ENCODE data around the gene RNF20.
"Not testable (repeated sequence)": the region's sequence is repeated elsewhere in the genome, so short reads cannot be mapped to it uniquely, and the experiment has no call there.

The RNF20 gene

GRCh38 chr9:101536938-101537337 lies 3.3 kb downstream of the RNF20 start:
- no peak for DNase-seq (ENCODE audit: low read depth)

GRCh38 chr9:101540069-101540468 lies 6.4 kb downstream of the RNF20 start:
- no peak for DNase-seq (ENCODE audit: low read depth)

DNA sequence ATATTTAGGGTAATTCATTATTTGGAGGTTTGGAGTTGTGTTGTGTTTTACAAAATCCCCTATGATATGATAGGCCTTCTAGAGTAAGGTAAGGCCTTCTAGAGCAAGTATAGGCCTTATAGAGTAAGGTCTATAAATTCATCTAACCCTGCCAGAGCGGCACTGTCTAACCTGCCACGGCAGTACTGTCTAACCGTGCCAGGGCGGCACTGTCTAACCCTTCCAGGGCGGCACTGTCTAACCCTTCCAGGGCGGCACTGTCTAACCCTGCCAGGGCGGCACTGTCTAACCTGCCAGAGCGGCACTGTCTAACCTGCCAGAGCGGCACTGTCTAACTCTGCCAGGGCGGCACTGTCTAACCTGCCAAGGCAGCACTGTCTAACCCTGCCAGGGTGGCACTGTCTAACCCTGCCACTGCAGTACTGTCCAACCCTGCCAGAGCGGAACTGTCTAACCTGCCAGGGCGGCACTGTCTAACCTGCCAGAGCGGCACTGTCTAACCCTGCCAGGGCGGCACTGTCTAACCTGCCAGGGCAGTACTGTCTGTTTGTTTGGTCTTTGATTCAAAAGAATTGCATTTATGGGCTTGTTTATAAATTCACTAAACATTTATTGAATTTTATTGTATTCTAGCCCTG lies 9.6 kb downstream of the RNF20 start:
- no peak for DNase-seq (ENCODE audit: low read depth)

DNA sequence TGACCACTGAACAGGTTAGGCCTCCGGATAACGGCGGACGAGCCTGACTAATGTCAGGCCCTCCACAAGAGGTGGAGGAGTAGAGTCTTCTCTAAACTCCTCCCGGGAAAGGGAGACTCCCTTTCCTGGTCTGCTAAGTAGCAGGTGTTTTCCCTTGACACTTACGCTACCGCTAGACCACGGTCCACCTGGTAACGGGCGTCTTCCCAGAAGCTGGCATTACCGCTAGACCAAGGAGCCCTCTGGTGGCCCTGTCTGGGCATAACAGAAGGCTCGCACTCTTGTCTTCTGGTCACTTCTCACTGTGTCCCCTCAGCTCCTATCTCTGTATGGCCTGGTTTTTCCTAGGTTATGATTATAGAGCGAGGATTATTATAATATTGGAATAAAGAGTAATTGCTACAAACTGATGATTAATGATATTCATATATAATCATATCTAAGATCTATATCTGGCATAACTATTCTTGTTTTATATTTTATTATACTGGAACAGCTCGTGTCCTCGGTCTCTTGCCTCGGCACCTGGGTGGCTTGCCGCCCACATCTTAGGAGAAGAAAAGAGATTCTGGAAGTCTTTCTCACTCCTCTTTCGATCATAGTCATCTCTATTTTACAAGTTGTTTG lies 15.9 kb downstream of the RNF20 start:
- not testable (repeated sequence) for DNase-seq (ENCODE audit: low read depth)

DNA sequence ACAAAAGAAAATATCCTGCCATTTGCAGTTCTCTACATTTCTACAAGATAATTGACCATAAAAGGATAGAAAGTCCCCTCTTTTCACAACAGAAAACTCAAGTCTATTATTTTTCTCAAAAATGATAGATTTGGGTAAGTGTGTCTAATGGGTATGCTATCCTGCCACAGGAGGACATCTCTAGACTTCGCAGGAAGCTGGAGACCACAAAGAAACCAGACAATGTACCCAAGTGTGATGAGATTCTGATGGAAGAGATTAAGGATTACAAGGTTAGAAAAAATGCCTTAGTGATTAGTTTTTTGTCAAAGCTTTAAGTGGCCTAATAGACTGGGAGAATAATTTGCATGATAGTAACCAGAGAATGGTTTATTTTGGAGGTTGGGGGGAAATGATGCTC lies 28.1 kb downstream of the RNF20 start:
- no peak for DNase-seq (ENCODE audit: low read depth)

GRCh38 chr9:101562966-101563365 lies 29.3 kb downstream of the RNF20 start:
- no peak for DNase-seq (ENCODE audit: low read depth)

GRCh38 chr9:101564252-101564651 lies 30.6 kb downstream of the RNF20 start:
- DNase-seq (ENCODE audit: low read depth): no peak

GRCh38 chr9:101566904-101567724 lies 33.5 kb downstream of the RNF20 start:
- no peak for DNase-seq (ENCODE audit: low read depth)

GRCh38 chr9:101567725-101568350 lies 34.2 kb downstream of the RNF20 start:
- DNase-seq (ENCODE audit: low read depth): no peak

DNA sequence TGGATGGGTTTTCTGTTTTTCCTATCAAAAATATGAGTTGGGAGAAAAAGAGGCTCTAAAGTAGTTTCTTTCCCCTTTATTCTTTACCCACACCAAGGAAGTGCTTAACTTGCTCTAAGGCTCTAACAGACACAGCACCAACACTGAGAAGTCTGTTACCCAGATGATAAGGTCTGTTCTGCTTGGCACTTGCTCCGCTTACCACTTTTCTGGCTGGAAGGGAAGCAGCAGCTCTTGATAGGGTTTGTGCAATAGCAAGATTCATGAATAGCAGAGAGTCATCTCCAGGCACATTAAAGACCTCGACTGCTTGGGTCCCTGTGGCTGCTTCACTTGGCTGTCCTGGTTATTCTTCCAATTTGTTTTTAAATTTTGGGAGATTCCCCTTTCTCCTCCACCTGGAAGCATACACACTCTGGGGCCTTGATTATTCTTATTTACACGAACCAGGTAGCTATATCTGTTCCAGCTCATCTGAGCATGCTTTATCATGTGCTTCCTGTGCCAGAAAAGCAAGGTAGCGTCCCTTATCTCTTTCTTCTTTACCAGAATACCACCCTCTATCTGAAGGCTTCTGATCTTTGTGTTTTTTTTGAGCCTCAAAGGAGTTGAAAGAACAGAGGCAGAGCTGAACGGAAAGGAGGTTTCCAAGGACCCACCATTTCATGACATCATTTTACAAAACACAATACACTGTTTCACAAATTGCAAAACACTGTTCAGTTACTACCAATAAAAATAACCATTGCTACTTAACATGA lies 36.3 kb downstream of the RNF20 start:
- no peak for DNase-seq (ENCODE audit: low read depth)

DNA sequence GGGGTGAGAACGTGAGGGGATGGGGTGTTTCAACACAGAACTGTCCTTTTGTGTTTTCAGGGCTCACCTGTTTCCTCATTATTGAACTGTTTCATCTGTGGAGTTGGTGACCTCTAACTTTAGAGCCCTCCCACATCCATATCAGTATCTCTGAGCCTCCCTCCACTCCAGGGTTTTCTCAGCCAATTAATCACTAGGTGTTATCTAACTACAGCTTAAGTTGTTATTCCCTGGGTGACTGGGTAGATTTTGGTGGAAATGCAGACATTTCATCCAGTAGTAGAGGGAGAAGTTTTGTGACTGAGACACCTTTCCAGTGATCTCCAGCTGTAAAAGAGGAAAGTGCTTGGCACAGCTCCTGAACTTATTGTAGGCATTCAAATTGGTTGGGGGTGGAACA lies 37.5 kb downstream of the RNF20 start:
- DNase-seq (ENCODE audit: low read depth): no peak

GRCh38 chr9:101572316-101572715 lies 38.7 kb downstream of the RNF20 start:
- DNase-seq (ENCODE audit: low read depth): no peak

GRCh38 chr9:101574731-101575333 lies 41.2 kb downstream of the RNF20 start:
- DNase-seq (ENCODE audit: low read depth): no peak

GRCh38 chr9:101578378-101578777 lies 44.7 kb downstream of the RNF20 start:
- no peak for DNase-seq (ENCODE audit: low read depth)

DNA sequence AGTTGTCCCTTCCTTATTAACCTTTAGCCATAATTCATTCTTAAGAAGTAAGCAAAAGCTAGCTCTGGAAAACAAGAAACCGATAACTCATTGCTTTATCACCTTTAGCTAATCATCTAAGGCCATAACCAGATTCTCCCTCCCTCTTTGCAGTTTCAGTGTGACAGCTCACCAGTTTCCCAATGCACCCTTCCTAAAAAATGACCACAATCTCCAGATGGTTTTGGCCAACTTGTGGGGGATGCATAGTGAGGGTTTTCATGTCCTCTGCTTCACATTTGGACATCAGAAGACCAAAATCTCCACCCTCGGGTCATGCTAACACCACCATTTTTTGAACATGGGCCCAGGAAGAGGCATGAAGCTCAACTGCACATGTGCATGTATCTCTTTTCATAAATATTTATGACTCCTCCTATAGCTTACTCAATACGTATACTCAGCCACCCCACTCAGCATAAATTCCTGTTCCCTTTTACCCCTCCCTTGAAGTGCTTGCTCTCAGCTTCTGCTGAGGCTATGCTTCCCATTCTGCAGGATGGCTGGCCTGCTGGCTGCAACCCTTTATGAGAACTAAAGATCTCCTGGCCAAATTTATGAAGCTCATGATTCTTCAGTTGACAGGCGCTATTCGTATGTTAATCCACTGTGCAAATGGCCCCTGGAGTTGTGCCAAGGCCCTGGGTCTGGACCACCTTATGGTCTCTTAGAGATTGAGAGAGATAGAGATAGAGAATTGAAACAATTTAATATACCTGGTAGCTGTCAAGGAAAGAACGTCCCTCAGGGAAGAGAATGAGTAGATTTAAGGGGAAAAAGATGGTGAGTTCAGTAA lies 46.3 kb downstream of the RNF20 start:
- no peak for DNase-seq (ENCODE audit: low read depth)

DNA sequence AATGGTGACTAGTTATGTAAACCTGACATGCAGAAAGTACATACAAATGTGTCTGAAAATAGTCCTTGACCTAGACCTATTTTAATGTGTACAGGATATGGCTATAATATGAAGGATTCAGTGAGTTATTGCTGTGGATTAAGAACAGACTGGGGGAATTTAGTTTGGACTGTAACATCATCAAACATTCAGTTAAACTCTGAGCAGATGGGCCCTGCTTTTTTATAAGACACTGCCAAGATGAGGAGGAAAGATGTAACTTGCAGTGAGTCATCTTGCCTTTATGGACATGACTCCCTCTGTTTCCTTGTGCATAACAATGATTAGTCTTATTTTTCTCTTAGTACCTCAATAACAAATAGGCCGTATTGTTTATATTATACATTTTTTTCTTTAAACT lies 48.9 kb downstream of the RNF20 start:
- no peak for DNase-seq (ENCODE audit: low read depth)

GRCh38 chr9:101585740-101586139 lies 52.1 kb downstream of the RNF20 start:
- DNase-seq (ENCODE audit: low read depth): no peak

DNA sequence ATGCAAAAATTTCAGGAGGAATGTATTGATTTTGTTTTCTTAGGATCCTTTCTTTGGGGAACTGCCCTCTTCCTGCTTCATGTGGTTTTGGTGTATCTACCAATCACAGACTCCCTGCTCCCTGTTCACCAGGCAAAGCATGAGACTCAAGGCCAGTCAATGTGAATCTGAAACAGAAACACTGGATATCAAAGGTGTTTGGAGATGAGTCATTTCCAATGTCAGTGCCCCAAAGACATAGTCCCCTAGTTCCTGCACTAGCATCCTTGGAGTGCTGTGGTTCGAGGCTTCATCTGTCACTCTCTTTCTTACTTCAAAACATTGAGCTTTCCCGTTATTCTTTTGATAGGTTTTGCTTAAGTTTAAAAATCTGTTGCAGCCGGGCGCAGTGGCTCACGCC lies 53.0 kb downstream of the RNF20 start:
- no peak for DNase-seq (ENCODE audit: low read depth)

DNA sequence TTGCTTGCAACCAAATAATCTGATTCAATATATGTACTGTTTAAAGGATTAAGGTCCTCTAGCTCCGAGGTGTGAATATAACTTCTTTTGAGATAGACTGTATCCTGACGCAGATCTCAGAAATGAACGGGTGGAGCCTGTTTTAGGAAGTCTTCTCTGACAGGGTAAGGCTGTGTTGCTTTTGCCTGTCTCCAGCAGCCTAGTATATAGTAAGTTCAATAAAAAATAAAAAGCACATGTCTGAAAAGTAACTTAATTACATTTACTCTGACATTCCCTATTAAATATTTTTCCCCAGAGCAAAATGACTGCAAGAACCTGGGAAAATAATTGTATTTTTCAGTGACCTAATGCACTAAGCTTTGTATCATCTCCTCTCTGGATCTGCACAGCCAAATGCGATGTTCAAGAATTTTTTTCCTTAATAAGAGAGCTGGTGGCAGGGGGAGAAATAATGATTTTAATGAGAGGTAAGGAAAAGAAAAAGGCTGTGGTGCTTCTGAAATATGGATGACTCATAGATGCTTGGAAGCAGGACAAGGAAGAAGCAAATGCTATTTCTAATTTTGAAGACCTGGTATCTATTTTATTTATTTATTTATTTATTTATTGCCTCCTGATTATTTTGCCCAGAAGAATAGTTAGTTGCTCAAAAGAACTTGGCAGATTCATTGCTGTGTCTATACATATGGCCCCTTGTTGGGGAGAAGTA lies 53.8 kb downstream of the RNF20 start:
- no peak for DNase-seq (ENCODE audit: low read depth)

GRCh38 chr9:101590074-101590473 lies 56.4 kb downstream of the RNF20 start:
- peak; percentile 14 for DNase-seq (ENCODE audit: low read depth)

Data from HS-27A (cell line).